Stimulated activated CD4-positive, alpha-beta T cell treated with anti-CD3 and anti-CD28 coated beads, Interleukin-1b, Interleukin-23, amount 100 ng/mL, for 48 hours (primary cell): Measurements from ENCODE around the gene PISD.
"Not testable (repeated sequence)": the region's sequence is repeated elsewhere in the genome, so short reads cannot be mapped to it uniquely, and the experiment has no call there.

Source experiments
- DNase-seq: peaks from one replicate; pipeline ENCODE4 v3.0.0-alpha.2; 2020

The PISD gene

GRCh38 chr22:31604746-31605705, 57.0 kb downstream of the PISD start:
- DNase-seq, result no peak

DNA sequence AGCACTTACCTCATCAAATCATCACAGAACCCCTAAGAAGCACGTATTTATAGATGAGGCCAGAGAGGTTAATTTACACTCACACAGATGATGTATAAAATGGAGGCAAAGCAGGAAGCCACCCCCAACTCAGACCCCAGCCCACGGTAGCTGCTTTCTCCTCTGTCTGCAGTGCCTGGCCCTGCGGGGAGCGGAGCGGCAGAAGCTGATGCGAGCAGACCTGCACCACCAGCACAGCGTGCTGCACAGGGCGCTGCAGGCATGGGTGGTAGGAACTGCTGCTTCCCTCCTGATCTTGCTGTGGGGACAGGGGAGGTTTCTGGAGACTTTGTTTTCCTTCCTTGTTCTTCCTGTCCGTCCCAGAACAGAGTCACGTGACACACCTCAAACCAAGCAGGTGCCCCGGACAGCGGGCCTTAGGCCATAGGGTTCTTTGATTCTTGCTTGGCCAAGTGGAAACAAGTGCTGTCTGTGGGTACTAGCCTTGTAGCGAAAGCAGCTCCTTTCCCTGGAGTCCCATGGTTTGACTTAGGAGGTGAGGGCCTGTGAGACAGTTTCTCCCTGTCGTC, 57.8 kb downstream of the PISD start:
- no peak for DNase-seq

GRCh38 chr22:31603574-31603973, 58.4 kb downstream of the PISD start:
- DNase-seq, result no peak

GRCh38 chr22:31603081-31603525, 58.9 kb downstream of the PISD start:
- DNase-seq, result no peak

- no peak for DNase-seq
Observed at GRCh38 chr22:31602259-31602952, 59.6 kb downstream of the PISD start.

DNA sequence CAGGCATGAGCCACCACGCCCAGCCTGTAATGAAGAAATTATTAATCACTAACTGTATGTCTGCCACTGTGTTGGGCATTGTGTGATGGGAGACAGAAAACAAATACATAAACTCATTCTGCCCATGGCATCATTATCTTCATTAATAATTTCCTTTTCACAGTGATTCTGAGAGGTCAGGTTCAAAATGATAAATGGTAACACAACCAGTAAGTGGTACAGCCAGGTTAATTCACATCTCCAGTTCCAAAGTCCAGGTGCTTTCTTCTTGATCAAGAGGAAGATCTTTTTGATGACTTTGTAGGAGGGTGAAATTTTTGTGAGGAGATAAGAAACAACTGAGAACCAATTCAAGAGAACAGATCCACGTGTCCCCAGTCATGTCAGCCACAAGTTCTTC, 66.7 kb downstream of the PISD start:
- no peak for DNase-seq

DNA sequence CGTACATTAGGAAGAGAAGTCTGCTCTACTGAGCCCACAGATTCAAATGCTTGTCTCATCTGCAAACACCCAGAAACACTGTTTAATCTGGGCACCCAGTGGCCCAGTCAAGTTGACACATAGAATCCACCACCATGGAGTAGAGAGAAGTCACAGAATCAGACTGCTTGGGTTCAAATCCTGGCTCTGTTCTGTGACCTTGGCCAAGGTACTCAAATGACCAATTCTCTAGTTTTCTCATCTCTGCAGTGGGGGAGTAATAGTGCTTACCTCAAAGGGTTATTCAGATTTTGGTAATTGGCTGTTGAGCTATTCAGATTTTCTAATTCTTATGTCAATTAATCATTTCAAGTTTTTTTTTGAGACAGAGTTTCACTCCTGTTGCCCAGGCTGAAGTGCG, 71.9 kb downstream of the PISD start:
- not testable (repeated sequence) for DNase-seq

DNA sequence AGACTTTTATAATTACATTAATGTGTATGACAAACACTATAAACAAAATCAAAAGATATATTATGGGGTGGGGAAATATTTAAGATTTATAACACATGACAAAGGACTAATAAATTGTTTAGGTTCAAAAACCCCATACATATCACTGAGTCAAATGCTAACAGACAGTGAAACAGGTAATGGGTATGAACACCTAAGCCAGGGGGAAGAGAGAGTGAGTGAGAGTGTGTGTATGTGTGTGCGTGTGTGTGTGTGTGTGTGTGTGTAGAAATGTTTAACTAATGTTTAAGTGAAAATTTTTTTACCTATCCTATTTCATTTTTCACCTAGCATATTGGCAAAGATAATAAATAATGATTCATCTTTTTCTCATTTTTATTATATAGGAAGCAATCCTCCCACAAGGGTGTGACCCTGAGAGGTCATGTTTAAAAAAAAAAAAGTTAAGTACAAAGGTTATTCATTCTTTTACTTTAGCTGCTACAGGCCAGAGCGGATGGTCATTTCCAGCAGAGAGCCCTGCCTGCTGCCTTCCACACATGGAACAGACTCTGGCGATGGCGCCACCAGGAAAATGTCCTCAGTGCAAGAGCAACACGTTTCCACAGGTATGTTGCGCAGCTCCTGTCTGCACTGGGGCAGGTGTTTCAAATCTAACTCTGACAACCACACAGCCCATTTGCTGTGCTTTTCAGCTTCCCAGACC, 72.9 kb downstream of the PISD start:
- no peak for DNase-seq

GRCh38 chr22:31586137-31586920, 75.7 kb downstream of the PISD start:
- no peak for DNase-seq

GRCh38 chr22:31585161-31585859, 76.7 kb downstream of the PISD start:
- peak; percentile 19 for DNase-seq

DNA sequence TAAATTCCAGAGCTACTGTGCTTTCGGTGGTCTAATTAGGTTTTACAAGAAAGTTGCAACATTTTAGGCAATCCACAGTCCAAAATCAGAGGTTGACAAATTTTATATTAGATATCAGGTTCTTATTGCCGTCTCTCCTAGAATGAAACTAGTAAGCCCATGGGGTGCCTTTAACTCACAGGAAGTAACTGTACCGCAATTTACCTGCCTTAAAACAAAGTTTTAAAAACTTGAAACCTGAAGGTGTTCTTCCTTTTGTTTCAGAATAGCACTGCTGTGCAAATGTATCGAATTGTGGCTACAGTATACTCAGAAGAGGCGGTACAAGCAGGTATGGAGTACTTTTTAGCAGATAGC, 77.2 kb downstream of the PISD start:
- DNase-seq, result no peak

DNA sequence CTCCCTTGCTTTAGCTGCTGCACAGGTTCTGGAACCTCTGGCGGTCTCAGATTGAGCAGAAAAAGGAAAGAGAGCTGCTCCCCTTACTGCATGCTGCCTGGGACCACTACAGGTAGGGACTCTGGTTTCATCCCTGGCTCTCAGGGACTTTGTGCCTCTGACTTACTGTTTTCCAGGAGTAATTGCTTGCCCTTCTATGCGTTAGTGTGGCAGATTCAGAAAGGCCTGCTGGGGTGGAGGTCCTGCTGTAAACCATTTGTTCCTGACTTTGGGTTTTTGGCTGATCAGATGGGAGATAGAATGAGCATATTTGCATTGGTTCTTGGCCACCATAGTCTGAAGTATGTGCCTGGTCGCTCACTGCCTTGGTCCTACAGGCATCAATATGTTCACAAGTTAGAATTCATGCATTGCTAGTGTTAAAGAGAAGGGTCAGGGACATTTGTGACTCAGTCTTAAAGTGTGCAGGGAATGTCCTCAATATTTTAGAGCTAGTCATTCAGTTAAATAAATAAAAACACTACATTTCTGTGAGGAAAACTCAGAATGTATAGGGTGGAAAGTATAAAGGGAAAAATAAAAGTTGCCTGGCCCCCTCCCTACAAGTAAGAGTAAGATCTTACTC, 78.0 kb downstream of the PISD start:
- no peak for DNase-seq

DNA sequence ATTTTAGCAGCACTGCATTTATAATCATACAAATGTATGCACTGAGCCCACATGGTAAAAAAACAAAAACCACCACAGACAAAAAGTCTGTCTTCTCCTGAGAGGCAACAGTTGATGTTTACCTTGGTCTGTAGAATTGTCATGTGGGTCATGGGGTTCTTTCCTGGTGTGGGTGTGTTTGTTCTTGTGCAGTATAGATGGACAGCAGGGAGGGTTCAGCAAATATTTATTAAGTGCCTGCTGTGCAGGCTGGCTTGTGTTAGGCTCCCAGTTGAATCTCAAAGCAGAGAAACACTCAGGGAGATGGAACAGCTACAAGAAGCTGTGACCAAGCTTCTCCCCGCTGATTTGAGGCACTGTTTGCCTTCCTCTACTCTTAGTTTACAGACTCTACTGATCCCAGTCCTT, 82.2 kb downstream of the PISD start:
- DNase-seq, result no peak

- DNase-seq, result no peak
Observed at GRCh38 chr22:31578171-31578570, 83.8 kb downstream of the PISD start.

DNA sequence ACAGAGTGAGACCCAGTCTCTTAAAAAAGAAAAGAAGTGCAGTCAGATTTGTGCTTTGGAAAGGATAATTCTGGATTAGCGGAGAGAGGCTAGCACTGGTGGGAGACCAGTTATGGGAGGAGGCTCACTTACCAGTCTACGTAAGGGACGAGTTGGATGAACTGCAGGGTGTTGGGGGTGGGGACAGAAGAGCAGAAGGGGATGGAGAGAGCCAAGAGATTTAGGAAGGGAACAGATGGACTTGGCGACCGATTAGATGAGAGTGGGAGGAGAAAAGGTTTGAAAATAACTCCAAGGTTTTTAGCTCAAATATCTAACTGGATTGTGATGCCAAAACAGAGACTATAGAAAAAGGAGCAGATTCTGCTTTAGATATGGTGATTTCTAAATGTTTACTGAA, 84.3 kb downstream of the PISD start:
- no peak for DNase-seq

DNA sequence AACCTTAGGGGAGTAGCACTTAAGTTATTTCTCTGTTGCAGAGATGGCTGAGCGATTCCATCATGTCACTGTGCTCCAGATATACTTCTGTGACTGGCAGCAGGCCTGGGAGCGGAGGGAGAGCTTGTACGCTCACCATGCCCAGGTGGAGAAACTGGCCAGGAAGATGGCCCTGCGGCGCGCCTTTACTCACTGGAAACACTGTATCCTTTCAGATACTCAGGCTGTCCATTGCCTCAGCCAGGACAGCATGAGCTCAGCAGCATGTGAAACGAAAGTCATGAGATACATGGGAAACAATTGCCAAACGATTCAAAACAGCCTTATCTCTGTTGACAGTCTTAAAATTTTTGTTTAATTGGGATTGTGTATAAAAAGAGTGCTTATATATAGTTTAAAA, 86.8 kb downstream of the PISD start:
- no peak for DNase-seq

GRCh38 chr22:31574055-31574670, 87.9 kb downstream of the PISD start:
- DNase-seq, result no peak

DNA sequence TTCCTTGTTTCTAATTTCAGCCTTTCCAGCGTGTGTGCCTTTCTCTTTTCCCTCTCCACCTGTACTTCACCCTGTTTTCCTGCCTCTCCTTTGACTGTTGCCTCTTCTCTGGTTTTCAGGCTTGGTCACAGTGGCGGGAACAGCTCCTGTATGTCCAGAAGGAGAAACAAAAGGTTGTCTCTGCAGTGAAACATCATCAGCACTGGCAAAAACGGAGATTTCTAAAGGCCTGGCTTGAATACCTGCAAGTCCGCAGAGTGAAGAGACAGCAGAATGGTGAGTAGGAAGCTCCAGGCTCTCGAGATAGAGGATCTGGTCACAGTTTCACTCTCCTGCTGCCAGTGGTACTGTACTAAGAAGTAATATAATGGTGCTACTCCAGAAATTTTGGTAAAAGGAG, 89.1 kb downstream of the PISD start:
- DNase-seq, result no peak

GRCh38 chr22:31569126-31569525, 92.9 kb downstream of the PISD start:
- no peak for DNase-seq
